Amygdala (tissue), 56 donors: ENCODE measurements around the gene FHAD1.
A peak's percentile ranks its signal among the peaks of the same experiment; 100 is the strongest.

Source experiments
- DNase-seq, 56 donors: peaks; one replicate each; lab custom pipeline; 2025; lab: John Stamatoyannopoulos, UW

The FHAD1 gene

DNA sequence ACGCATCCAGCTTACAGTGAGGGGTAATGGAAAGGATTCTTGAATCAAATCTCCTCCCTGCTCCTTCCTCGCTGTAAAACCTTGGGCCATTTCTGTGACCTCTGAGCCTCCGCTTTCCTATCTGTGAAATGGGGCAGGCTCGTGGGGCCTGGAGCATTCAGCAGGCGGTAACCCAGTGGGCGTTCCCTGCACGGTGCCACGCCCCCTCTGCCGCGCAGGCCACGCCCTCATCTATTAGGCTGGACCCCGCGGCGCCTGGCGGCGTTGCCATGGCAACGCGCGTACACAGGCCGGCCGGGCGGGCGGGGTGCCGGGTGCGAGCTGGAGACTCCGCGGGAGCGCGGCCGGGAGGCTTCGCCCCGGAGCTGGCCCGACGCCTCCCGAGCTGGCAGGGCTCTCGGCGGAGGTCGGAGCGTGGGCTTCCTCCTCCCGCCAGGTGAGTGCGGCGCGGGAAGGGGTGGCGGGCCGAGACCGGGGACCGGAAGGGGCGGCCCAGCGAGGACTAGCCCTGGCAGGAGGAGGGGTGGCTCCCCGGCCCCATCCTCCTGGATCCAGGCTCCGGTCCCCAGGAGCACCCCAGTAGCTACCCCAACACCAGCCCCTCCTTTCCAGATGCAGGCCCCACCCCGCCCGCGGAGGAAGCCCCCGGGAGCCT lies at the start of gene FHAD1:
FHAD1 (plus strand) TSS at position 264 of the 655 bp plus-strand sequence. CDS start 4,562 bp downstream, outside the sequence.
- DNase-seq = peak in 12 of 56 donors; percentile 11 to 76 (median 34)

DNA sequence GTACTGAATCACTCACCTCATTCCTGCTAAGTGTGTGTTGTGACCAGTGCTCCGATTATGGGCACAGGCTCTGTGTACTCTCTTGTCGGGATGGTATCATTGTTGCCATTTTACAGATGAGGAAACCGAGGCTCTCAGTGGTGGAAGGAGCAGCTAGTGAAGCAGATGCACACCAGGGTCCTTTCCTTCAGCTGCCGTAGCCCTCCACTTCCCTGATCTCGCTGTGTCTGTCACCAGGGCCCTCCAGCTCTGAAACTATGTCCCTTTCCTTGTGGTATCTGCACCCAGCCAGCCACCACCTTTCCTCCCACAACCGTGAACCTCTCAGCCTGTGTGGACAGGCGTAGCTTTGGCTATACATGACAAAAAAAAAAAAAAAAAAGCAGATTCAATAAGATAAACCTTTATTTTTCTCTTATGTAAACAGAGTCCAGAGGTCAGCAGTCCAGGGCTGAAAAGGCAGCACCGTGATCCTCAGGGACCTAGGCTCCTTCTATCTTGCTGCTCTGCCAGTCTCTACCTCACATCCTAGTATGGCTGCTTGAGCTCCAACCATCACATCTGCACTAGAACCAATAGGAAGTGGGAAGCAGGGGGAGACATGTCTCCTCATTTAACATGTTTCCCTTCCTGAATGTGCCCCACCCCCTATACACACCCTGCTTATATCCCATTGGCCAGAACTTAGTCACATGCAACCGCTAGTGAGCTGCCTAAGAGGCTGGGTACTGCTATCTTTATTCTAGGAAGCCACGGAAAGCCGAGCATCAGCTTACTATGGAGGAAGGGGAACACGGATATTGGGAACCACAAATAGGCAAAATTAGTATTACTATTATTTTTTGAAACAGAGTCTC lies 49.2 kb upstream of the FHAD1 start:
- no peak for DNase-seq

DNA sequence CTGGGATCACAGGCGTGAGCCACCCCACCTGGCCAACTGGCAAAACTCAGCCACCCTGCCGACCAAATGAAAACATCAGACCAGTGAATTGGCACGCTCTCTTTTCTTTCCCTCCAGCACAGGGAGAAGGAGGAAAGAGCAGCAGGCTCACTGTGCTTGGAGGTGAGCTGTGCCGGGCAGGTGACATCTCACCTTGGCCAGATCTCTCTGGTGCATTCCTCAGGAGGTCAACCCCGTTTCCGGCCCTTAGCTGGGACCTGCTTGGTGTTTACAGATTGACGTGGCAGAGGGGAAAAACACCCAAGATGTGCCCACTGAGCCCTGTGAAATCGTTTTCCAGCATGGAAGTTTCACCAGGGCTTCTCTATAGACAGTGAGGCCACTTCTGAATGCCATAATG lies 48.3 kb upstream of the FHAD1 start:
- no peak for DNase-seq

DNA sequence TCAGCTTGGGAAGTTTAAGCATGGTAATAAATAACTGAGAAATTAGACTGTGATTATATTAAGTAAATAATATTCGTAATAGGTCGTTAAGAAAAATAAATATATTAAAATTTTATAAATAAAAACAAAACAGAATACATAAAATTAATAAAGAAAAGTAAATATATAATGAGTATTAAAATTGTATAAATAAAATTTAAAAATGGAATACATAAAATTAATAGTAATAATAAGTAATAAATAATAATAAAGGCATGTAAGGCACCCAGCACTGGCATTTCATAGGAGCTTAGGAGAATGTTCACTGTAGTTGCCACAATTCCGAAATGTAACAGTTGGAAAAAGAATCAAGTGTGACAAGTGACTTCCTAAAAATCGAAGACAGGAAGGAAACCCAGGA lies 45.8 kb upstream of the FHAD1 start:
- DNase-seq = no peak

DNA sequence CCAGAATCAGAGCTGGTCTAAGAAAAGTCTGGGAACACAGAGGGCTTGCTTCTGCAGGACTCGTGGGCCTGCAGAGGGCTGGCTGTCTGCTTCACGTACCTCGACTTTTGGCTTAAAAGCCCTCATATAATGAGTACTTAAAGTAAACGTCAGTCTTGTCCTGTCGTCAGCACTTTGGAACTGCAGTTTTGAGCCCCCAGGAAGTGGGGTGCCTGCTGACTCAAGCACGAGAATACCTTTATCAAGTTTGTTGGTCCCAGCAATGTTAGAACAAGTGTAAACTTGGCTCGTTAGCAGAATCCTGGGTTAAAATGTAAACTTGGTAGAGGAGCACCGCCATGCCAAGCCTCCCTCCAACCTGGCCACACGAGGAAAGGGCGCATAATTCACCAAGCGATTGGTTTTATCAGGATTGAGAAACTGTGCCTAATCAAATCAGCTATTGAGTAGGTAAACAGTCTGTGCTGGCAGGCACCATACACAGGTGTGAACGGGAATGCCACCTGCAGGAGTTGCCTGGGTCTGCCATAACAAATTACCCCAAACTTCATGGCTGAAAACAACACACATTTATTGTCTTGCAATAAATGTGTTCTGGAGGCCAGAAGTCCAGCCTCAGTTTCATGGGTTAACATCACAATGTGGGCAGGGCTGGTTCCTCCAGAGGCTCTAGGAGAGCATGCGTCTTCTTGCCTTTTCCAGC lies 45.0 kb upstream of the FHAD1 start:
- no peak for DNase-seq

DNA sequence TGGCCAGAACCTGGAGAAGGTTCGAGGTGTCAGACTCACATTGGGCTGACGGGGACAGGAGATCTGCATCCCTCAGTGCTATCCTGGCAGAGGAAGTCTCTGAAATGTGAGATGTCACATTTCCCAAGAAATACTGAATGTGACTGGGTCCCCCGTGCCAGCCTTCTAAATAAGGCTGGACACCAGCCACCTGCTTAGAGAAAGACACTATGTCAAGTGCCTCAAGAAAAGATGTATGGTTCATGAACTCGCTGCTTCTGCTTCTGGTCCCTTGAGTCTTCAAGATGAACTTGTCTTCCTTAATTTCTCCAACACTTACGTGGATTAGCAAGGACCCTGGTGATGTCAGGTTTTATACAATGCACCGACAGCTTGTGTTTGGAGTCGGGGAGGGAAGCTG lies 42.1 kb upstream of the FHAD1 start:
- no peak for DNase-seq

DNA sequence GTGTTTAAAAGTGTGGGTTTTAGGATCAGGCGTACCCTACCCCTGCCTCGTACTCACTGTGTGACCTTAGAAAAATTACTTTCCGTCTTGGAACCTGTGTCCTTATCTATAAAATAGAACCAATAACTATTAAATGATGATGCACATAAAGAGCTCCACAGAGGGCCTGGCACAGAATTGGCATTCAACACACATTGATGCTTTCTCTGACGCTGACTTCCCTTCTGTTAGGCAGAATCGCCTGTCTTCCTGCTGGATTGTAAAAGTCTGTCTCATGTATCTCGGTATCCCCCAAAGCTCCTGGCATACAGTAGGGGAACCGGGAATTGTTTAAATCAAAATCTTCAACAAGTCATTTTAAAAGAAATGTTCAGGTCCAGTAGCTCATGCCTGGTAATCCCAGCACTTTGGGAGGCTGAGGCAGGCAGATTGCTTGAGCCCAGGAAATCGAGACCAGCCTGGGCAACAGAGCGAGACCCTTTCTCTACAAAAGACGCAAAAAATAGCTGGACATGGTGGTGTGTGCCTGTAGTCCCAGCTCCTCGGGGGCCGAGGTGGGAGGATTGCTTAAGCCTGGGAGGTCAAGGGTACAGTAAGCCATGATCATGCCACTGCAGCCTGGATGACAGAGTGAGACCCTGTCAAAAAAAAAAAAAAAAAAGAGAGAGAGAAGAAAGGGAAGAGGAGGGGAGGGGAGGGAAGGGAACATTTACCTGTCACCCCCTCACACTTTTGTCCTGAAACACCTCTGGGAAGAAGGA lies 41.3 kb upstream of the FHAD1 start:
- no peak for DNase-seq

DNA sequence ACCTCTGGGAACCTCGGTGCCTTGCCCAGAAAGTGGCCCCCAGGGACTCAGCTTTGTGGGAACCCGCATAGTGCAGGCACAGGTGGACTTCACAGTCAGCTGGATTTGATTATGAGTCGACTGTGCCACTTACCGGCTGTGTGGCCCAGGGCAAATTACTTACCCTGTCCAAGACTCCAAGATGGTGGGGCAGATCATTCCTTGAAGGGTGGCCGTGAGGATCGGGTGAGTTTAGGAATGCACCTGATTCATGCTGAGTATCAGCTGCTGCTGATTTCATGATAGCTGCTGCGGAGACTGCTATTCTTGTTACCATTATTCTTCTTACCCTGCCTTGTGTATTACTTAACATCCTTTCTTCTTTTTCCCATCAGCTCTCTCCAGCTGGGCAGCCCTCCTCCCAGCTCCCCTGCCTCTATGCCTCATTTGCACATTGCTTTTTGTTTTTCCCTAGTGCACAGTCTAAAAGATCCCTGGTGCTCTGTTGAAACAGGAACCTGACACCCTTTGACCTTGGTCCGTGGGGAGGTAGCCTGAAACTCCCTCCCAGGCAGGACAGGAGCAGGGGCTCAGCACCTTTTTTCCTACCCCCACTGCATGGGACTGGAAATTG lies 40.5 kb upstream of the FHAD1 start:
- peak in 2 of 56 donors; percentile 51 to 58 for DNase-seq

DNA sequence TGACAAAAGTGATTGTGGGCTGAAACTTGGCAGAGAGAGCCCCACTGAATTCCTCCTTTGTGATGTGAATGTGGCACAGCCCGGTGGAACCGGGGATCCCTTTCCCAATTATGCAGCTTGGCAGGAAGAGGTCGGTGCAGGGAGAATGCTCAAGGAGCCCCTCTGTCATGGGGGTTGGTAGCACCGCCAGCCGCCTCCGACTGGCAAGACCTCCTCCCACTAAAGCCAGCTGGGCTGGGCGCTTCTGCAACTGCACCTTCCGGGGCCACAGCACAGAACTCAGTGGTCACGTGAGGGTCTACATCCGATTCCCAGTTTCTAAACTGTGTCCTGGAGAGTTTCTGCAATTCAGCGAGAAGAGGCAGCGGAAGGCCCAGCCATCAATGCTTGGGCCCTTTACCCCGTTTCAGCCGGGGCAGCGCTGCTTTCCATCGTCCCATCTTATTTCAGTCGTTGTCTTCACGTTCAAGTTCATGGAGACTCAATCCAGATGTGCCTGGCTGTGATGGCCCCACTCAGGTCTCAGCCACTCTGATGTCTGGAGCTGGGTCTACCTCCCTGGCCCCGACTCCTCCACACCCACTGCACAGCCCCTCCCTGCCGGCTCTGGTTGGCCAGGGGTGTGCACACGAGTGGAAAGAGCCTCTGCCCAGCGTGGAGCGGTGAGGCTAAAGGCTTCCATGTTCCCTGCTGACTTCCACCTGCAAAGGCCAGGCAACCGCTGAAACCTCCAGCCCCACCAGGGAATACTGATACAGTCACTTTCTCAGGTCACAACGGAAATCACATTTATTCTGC lies 39.8 kb upstream of the FHAD1 start:
- DNase-seq = peak in 44 of 56 donors; percentile 18 to 80 (median 51)

DNA sequence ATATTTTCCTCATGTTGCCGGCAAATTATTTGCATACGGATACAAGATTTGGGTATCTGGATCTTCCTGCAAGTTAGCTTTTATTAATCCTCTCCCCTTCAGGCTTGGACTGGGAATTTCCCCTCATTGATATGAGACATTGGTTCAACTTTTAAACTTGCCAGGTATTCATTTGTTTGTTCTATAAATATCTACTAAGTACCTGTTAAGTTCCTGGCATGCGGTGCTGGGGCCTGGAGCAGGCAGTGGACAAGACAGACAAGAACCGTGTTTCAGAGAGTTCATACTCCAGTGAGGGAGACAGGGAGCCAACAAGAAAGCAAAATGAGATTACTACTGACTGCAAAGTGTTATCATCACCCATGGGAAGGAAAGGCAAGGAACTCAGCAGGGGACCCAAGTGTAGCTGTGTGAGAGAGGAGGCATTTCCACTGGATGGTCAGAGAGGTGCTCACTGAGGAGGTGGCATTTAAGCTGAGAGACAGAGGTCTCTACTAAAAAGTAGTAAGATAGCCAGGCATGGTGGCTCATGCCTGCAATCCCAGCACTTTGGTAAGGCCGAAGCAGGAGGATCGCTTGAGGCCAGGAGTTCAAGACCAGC lies 39.1 kb upstream of the FHAD1 start:
- no peak for DNase-seq

DNA sequence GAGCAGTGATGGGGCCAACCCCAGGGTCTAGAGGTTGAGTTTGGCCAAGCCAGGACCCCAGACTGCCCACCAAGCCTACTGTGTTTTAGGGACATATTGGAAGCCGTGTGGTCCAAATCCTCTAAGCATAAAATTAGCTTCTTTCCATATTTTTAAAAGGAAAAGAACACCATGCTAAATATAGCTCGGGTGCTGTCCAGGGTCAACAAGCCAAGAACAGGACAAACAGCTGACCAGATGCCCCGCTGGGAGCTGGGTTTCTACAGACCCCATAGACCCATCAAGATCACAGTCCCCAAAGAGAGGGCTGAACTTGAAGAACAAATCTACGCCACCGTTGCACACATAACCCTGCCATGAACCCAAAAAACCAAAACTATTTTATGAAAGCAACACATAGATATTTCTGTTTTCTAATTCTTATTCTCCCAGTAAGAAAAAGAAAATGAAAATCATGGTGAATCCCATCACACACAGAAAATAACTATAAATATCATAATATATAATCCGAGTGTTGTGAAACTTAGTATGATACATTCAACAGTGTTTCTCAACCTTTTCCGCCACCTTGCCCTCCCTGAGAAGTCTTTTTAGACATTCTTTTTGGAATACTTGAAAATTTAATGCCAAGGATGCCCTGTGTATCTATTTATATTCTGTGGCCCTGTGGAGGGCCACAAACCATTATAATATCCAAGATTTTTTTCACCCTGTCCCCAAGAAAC lies 36.2 kb upstream of the FHAD1 start:
- DNase-seq = no peak

DNA sequence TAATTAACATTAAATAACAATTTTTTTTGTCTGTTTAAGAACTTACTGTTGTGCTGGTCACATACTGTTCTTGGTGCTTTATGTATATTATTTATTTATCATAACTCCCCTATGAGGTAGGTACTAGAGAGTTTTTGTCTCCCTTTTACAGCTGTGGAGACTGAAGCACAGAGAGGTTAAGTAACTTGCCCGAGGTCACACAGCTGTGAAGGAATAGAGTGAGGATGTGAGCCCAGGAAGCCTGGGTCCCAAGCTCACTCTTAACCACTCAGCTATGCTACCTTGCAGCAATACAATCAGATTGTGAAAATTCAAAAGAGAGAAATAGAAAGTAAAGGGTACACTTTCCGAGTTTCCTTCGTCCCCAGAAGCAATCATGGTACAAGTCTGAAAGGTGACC lies 35.6 kb upstream of the FHAD1 start:
- no peak for DNase-seq

DNA sequence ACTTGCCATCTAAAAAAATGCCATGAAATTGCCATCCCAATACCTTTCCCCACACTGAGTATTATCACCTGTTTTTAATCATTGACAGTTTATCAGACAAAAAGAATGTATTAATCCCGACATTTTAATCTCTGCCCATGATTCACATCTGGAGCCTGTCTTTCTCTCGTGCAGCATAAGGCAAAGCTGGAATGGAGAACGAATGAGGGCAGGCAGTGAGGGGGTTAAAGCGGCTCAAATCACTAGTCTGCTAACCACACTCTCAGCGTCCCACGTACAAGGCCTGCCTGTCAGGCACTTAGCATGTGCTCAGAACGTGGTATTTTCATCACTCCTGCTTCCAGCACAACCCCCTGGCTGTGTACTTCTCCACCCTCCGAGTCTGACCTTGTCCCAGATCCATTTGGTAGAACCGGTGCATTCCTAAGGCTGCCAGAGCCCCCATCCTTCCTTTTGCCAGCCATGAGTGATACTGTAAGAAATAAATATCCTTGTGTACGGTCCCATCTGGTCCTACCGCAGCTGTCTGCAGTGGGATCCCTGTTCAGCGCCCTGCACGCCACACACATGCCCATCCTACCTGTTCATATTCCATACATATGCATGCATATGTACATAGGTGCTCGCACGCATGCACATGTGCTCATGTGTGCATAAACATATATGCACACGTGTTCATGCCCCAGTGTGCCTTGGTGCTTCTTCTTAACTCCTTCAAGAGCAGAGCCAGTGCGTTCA lies 34.6 kb upstream of the FHAD1 start:
- peak in 2 of 56 donors; percentile 14 to 45 for DNase-seq

DNA sequence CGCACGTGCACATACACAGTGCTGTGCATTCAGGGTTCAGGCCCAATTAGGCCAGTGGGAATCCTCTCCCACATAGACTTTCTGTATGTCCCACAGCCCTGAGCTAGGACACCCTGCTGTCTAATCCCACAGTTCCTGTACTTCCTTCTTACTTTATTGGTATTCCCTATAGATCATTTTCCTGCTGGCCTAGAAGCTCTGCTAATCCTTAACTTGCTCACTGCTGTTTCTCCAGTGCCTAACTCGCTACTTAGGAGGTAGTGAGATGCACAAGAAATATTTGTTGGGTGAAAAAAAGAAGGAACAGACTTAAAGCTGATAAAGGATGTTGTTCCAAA lies 34.1 kb upstream of the FHAD1 start:
- no peak for DNase-seq

DNA sequence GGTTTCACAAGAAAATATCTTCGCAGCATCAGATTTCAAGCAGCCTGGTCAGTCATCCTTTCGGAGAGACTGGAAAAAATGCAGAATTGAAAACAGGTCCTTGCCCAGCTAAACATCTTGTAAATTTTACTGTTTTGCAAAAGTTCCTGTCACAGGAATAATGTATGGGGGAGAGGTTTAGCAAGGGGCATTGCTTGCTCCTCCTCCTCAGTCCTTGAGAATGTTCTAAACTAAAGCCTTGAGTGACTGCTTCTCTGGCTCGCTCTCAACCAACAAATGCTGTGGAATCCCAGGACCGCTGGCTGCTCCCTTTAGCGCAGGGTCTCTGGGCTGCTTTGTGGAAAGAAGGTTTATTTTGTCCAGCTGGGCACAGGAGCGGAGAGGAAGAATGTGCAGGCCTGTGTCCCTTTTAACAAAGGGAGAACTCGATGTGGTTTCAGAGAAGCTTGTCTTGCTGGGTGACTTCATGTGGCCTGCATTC lies 33.6 kb upstream of the FHAD1 start:
- peak in 2 of 56 donors; percentile 8 to 13 for DNase-seq

DNA sequence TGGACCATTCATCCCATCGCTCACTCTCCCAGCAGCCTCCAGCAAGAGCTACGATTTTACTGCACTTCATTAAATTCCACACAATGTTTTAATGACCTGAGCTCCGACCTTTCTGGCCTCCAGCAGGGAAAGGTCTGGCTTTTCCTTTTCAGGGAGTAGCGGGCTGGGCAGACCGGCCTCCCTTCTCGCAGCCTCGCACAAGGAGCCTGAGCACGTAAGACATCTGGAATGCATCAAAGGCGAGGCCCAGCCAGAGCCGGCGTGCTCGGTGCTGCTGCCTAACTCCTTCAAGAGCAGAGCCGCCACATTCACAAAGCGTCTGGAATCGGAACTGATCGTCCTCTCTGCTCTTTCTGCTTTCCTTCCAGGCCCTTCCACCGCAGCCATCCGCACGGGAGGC lies 32.5 kb upstream of the FHAD1 start:
- no peak for DNase-seq

DNA sequence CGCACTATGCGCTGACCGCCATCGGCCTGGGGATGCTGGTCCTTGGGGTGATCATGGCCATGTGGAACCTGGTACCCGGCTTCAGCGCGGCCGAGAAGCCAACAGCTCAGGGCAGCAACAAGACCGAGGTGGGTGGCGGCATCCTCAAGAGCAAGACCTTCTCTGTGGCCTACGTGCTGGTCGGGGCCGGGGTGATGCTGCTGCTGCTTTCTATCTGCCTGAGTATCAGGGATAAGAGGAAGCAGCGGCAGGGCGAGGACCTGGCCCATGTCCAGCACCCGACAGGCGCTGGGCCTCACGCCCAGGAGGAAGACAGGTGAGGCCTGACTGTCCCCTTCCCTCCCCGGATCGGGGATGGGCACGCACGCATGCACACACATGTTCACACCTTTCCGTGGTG lies 31.9 kb upstream of the FHAD1 start:
- no peak for DNase-seq
